Superior temporal gyrus (tissue), 1 donor: ENCODE results near the gene NET1.

Source experiments
- DNase-seq: peaks from one replicate; pipeline ENCODE4 v3.0.0-alpha.2; 2016; ENCODE audit errors: extremely low spot score

The NET1 gene

DNA sequence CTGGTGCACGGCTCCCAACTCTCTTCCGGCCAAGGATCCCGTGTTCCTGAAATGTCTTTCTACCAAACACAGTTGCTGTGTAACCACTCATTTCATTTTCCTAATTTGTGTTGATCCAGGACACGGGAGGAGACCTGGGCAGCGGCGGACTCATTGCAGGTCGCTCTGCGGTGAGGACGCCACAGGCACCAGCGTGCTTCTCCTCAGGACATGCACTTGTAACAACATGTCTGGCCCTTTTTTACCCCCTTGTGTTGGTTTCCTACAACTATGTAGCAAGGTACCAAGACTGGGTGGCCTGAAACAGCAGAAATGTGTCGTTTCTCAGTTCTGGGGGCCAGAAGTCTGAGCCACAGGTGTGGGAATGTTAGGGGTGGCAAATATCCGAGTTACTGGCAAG, 68.8 kb downstream of the NET1 start:
- DNase-seq: no peak

DNA sequence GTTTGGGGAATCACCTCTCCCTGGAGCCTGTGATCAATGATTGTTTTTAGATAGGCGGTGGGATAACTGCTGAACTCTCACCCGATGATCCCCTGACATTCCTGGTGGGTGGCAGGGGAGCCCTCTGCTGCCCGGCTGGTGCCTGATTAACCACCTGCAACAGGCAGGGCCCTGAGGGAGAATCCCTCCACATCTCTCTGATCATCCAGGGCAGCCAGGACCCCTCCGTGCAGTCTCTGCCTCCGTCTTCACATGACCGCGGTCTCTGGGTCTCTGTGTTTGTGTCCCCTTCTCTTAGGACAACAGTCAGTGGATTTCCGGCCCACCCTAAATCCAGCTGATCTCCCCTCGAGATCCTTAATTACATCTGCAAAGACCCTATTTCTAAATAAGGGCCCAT, 69.7 kb downstream of the NET1 start:
- no peak for DNase-seq

DNA sequence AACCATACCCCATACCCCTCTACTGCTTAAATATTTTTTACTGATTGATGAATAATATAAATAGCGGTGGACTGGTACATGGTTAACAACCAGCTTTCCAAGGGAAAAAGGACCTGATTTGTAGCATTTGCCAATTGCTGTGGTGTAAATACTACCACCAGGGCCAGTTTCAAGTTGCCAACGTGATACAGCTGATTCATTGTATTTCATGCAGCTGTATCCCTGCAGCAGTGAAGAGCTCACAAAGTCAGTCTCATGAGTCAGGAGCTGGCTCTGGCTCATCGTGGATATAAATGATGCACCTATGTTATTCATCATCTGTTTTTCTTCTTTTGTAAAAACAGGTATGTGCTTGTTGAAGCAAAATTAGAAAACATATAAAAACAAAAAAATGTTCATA, 71.8 kb downstream of the NET1 start:
- no peak for DNase-seq

DNA sequence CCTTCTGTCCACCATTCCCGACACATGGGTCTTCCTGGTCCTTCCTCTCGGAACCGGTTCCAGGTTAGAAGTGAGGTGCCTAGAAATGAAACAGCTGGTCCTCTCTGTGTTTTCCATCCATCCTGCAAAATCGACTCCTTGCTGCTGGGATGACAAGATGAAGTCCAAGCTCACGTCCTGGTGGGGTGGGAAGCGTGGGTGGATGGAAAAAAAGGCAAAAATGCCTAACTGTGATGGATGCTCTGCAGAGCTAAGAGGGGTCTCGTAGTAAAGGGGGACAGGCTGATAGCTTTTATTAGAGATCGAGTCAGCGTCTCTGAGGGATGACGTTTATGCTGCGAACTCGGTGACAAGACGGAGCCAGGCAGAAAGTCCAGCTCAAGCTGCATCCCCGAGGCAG, 72.9 kb downstream of the NET1 start:
- DNase-seq: no peak

DNA sequence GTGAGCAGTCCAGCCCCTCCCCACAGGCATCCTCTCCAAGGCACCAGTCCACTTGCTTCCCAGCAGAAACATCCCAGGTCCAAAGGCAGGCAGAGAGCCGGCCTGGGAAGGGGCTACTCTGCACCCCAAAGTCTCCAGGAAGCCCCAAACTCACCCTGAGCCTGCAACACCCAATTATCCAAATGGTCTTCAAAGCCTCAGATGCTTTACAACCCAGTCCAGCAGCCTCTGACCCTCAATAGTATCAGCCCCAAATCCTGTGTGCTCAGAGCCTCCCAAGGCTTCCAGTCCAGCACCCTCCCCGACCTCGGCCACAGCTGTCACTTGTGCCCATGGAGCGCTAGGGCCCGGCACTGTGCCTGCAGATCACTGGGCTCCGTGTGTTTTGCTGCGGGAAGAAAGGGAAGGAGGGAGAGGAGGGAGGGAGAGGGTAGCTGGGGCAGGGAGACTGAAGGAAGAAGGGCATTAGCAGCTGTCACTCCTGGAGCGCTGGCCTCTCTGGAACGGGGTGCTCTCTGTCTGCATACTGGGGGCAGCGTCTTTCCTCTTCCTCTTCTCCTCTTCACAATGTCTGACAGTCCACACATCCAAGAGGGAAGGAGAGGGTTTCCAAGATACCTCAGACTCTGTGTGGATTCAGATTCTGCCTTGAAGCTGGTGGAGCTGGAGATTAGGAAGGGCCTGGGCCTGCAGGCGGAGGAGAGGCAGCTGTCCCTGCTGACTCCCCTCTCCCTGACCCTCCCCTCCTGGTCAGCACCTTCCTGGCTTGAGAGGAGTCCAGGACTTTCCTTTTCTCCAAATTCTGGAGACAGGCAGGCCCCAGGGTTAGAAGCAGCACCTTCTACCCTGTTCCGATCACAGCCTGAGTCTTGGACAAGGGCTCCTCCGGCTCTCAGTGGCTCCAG, 73.8 kb downstream of the NET1 start:
- DNase-seq: no peak

DNA sequence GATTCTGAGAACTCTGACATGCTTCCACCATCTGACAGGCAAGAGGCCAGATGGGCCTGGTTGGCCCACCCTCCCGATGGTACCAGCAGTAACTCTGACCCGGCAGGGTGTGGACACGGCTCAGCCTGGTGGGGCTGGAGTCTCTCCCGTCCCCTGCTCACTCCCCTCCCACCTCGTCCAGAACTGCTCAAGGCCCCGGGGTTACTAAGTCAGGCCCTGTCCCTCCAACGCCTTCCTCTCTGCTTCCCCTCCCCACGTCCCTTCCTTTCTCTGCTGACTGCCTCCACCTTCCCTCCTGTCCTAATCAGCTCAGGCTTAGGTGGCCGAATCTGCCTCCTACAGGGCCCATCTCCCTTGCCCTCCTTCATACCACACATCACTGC, 74.5 kb downstream of the NET1 start:
- DNase-seq: no peak

DNA sequence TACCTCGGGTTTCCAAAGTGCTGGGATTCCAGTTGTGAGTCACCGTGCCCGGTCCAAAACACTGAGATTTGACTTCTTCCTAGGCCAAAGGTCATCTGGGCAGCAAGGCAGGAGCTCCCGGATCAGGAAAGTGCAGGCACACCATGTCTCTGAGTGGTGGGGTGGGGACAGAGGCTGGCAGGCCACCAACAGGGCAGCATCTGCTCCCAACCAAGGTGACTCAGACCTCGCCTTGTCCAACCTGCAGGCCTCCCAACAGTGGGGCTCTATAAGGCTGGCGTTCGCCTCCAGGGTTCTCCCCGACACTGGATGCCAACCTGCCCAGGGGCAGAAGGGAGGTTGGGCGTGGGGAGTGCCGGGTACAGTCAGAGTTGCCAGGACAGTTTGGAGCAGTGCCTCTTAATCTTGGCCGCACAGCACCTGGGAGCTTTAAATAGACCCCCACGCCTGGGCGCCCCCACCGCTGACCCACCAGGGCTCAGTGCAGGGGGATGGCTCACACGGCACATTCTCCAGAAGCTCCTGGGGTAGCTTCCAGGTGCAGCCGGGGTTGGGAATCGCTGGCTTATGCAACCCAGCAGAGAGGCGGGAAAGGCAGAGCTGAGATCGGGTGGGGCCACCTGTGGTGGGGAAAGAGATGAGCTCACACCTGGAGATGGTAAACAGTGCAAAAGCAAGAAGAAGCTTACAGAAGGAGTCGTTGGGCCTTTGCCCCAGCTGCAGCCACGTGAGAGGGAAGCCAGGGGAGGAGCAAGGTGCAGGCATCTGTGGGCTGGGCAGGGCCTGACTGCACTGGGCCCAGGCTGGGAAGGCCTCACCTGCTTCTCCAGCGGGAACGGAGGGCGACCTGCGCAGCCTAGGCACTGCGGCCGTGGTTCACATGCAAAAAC, 76.2 kb downstream of the NET1 start:
- DNase-seq: no peak

DNA sequence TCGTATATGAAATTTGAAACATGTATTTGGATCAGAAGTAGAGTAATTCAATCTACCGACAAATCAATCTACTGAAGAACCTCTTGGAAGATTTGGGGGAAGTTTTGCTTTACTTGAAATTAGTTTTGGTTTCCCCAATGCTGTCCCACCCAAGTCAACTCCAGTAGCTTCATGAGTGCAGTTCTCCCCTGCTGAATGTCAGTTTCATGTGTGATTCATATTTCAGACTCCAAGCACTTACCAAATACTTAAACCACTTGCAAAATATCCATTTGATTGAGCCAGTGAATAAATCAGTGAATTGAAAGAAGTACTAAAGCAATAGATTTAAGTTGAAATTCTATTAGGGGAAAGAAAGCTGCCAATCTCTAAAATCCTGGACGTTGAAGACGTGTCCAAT, 77.7 kb downstream of the NET1 start:
- no peak for DNase-seq

DNA sequence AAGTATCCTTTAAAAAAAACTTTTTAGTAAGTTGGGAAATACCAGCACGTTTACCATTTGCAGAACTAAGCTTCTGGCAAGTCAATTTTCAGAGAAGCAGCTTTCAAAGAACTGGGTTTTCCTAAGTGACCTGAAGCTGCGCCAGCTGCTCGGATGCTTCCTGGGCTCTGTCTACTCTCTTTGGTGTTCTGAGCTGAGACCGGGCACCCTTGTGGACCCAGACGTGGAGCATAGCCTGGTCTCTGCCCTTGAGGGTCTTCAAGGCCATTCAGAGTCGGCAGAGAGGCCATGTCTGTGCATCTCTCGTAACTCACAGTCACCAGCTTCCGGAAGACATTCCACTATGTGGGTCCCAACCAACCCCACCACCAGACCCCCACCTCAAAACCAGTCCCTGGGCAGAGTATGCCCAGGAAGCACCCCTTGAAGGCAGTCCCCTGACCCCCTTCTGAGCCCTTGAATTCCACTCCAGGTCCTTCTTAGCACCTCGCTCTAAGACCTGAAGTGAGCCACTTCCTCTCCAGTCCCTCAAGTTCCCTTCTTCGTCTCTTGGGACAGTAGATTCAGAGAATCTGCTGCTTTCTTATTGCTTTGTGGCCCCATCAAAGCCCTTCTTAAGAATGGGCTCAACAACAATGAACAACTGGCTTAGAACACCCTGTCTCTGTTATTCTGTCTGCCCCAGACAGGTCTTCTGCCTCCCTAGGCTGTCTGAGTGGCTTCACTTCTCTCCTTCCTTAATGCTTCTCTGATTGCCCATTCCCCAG, 78.5 kb downstream of the NET1 start:
- DNase-seq: no peak

DNA sequence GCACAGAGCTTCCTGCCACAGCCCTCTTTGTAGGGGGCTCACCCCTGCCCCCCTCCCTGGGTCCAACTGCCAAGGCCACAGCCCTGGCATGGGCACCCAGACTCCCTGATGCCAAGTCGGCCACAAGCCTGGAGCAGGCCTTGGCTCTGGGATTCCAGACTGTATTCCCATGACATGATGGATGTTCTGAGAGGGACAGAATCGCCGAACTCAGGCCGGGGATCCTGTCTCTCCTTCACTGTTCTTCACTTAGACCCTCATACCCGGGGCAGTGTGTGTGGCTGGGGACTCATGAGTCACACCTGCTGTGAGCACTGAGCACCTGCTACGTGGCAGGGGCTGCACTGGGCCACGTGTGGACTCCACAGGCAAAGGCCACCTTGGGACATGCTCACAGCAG, 79.1 kb downstream of the NET1 start:
- no peak for DNase-seq

DNA sequence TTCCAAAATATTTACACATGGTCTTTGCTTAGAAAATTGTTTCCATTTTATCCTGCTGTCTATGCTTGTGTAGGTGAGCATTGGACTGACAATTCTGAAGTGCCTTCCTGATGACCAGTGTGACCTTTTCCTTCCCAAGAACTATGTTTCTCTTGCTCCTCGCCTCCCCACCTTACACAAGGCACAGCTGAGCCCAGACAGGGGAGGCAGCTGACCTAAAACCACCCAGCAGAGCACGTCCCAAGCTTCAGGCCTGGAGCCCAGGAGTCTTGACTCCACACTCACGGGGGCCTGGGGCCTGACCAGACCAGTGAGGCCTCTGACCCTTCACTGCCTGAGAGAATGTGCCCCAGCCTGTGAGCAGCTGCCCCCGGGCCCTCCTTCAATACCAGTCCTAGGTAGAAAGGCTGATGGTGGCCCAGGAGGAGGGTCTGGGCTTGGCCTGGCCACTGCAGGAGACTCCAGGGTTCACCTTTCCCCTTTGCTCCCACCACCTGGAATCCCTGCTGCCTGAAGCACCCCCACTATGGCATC, 80.0 kb downstream of the NET1 start:
- no peak for DNase-seq

DNA sequence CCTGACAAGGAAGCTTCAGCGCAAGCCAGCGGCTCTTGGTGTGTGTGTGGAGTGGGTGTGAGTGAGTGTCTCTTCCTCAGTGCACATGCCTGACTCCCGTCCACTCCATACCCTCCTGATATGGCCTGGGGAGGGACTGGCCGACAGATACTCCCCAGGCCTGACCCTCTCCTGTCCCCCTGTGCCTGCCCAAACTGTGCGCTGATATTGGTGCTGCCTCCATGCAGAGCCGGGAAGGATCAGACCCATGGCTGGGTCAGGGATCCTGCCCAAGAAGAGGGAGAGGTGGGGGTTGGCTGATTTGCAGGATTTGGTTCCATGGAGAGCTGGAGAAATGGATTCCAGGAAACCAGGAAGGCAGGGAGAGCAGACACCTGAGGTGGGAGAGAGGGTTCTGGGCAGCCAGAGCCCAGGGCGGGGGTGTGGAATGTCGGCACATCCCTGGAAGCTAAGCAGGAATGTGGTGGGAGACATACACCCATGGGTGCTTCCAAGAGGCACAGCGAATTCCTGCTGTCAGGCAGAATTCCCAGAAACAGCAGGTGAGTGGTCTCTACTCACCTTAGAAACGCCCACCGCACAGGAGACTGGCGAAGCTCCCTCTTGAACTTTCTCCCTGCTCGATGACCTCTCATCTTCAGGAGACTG, 80.7 kb downstream of the NET1 start:
- DNase-seq: no peak

DNA sequence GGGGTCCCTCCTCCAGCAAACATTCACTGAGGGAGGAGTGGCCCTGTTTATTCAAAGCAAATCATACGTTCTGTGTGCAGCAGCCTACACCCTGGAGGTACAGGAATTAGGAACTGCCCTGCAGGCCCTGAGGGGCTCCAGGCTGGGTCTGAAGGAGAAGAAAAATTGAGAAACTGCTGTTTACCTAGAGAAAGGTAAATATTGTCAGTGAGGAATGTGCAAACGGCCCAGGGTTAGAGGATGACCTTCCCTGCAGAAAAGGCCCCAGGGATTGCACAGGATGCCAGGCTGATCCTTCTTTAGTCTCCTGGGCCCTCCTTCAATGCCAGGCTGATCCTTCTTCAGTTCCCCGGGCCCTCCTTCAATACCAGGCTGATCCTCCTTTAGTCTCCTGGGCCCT, 81.3 kb downstream of the NET1 start:
- no peak for DNase-seq

DNA sequence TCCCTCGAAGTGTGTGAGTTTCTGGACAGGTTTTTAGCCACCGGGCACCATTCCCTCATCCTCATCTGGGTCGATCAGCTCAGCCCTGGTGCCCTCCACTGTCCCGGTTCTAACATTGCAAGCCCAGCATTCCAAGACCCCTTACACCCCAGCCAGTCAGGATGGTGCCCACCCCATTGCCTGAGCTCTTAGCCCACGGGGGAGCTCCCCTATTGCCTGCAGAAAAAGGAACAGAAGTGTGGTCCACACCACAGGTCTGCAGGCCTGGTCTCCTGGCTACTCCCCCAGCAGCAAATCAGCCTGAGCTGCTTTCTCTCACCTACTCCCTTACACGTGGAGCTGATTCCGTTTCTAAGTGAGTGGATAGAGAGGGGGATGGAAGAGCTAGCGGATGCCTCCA, 82.3 kb downstream of the NET1 start:
- DNase-seq: no peak

DNA sequence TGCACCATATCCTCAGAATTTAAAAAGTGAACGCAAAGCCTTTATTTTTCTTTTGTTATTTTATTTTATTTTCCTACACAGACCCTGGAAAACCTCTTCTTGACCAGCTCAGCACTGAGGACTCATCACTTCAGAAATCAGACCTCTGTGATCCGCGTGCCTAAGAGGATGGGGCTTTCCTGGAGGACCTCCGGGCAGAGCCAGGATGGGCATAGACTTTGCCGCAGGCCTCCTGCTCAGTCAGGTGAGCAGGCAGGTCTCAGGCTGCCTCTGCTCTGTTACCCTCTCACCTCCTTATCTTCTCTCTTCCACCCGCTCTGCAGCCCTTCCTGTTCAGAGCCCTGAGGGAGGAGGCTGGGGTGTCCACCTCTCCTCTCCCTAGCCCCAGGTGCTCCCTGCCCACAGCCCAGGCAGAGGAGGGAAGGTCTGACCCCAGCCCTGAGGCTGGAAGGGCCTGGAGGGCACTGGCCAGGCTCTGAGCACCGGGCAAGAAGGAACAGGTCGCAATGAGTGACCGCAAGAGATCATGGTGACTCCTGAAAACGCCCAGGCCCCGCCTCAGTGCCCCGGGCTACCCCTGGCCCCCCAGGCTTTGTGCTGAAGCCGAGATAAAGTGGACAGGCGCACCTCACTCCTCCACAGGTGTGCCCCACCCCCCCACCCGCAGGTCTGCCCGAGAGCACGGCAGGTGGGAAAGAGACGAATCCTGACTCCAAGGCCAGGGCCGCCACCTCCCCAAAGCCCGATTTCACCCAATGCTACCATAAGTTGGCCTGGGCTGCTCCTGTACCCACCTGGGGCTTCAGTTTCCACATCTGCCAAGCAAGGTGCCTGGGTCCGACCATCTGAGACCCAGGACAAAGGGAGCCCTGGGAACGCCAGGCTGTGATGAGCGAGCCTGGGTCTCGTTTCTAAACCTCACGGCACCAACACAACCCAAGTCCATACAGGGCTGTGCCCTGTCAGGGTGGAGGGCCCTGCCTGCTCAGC, 84.2 kb downstream of the NET1 start:
- DNase-seq: no peak

DNA sequence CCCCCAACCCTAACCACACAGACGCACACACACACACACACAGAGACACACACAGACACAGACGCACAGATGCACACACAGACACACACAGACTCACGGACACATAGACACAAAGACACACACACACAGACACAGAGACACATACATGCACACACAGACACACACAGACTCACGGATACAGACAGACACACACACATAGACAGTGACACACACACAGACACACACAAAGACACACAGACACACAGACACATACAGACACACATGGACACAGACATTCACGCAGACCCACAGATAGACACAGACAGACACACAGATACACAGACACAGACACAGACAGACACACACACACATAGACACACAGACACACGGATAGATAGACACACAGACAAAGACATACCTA, 84.9 kb downstream of the NET1 start:
- no peak for DNase-seq

DNA sequence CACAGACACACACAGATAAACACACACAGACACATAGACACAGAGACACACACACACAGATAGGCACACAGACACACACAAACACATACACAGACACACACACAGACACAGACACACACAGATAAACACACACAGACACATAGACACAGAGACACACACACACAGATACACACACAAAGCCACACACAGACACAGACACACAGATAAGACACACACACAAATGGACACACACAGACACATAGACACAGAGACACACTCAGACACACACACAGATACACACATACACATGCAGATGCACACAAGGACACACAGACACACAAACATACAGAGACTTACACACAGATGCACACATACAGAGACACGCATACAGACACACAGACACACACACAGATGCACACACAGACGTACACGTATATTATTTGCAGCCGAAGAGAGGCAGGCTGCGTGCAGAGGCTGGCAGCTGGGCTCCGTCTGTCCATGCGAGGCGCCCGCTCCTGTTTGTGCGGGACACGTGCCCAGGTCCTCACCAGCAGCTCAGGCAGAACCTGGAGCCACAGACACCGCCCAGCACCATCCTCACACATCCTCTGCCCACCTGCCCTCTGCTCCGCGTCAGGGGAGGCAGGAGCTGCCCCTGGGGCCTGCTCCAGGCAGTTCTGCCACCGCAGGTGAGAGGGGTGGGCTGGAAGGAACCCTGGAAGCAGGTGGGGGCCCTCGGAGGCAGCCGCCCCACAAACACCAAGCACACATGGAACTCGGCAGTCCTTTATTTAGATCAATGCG, 85.8 kb downstream of the NET1 start:
- DNase-seq: no peak

DNA sequence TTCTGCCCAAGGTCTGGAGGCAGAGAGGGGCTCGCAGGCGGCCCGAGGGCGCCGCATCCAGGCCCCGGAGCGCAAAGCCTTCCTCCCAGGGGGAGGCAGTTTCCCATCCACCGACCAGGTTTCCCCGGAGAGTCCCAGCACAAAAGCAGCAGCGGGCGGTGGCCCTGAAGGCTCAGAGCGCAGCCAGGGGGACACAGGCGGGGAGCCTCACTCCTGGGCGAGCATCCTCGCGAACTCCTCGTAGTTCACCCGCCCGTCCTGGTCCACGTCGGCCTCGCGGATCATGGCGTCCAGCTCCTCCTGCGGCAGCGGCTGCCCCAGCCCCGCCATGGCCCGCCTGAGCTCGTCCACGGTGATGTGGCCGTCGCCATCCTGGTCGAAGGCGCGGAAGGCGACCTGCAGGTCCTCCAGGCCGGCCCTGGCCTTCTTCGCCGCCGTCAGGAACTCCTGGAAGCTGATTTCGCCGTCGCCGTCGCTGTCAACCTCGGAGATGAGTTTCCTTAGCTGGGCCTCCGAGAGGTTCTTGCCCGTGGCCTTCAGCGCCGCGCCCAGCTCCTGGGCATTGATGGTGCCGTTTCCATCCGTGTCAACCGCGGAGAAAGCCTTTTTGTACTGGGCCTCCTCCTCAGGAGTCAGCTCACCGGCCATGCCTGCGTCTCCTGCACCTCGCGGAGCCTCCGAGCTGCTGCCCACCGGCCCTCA, 86.6 kb downstream of the NET1 start:
- DNase-seq: no peak
